ENCODE data around the gene AMIGO1. TPM values are rescaled to one million over a fixed set of nuclear protein-coding genes. Genes with fewer than 3 reads are reported as not detected.

The AMIGO1 gene
- polyA plus RNA-seq, 3 donors: 0.05 to 0.26 (median 0.07) TPM

DNA sequence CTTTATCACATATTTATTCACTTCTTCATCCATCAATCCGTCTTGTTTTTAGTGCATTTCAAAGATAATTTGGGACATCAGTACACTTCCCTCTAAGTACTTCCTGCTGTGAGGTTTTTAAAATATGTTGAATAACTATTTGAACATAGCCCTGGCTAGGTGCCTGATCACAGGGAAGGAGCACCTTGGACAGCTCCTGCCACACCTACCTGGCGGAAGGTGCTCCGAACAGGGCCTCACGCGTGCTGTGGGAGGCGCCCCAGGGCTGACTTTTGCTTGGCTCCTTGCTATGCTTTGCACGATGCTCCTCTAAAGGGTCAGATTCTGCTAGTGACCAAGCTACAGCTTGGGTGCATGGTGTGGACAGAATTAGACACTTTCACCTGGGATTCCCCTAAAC lies 30.7 kb downstream of the AMIGO1 start:
- Histone ChIP-seq H3K79me2 (ENCODE audit: insufficient read depth, low read length) (no peaks in the 10 kb centered on the region), H2AFZ (ENCODE audit: insufficient read depth, low read depth, low read length, poor library complexity, severe bottlenecking) (no peak overlapping the region), H4K20me1 (ENCODE audit: insufficient read depth, low read length) (no peaks in the 10 kb centered on the region), H3K4me1 (ENCODE audit: control insufficient read depth in 1 of 2, insufficient read depth in 2 of 2, low read length in 2 of 2) (peaks cover 20 to 22% of the 10 kb centered on the region in 2 donors), H3K9ac (ENCODE audit: insufficient read depth, low read length, poor library complexity, severe bottlenecking) (no peak overlapping the region), H3K9me3 (replicated peaks in 1 of 2; ENCODE audit: control insufficient read depth in 1 of 2, insufficient read depth in 1 of 2, low read length in 2 of 2) (no peaks in the 10 kb centered on the region), H3K27ac (ENCODE audit: low read depth in 1 of 2, low read length in 2 of 2) (no peak overlapping the region), H3K4me2 (replicated peaks; ENCODE audit: extremely low read depth, low read length, poor library complexity, severe bottlenecking) (no peak overlapping the region), H3K36me3 (replicated peaks in 1 of 2; ENCODE audit: control insufficient read depth in 1 of 2, insufficient read depth in 2 of 2, low read length in 2 of 2) (no peaks in the 10 kb centered on the region), H3K4me3 (replicated peaks in 1 of 3; ENCODE audit: low read depth in 2 of 3, low read length in 3 of 3) (no peak overlapping the region), H3K27me3 (ENCODE audit: control insufficient read depth in 2 of 2, insufficient read depth in 2 of 2, low read length in 2 of 2) (peaks cover 8 to 31% of the 10 kb centered on the region in 2 donors)
- H3K4me1 Mint-ChIP-seq: peaks cover 28% of the 10 kb centered on the region
- peak overlapping the region in 1 of 2 donors; percentile 39 for H3K4me3 Mint-ChIP-seq
- DNase-seq: no peak
- H3K27ac Mint-ChIP-seq: no peak overlapping the region
- H3K36me3 Mint-ChIP-seq: no peaks in the 10 kb centered on the region
- no peak for TF ChIP-seq CTCF (IDR thresholded peaks at IDR 0.05)
- no peaks in the 10 kb centered on the region for H3K9me3 Mint-ChIP-seq
- intact Hi-C loops (cut with micrococcal nuclease): no loop called here
- WGBS (ENCODE audit: insufficient coverage): 6% methylated on average over 6 of the region's 7 CpGs
- peaks cover 48 to 57% (median 51%) of the 10 kb centered on the region in 3 donors for H3K27me3 Mint-ChIP-seq (ENCODE audit: low read depth in 3 of 3)

DNA sequence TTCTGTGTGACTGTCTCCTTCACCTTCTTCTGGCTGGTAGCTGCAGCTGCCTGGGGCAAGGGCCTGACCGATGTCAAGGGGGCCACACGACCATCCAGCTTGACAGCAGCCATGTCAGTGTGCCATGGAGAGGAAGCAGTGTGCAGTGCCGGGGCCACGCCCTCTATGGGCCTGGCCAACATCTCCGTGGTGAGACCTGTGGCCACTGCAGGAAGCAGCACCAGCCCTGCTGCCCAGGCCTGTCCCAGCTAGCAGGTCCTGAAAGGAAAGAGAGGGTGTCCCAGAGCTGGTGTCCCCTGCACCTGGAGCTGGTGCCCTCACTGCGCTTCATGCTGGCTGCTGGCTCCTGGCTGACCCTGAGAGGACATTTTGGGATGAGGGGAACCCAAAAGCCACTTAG lies 31.7 kb downstream of the AMIGO1 start:
- 45% methylated on average over 5 of the region's 6 CpGs for WGBS (ENCODE audit: insufficient coverage)
- H3K9me3 ChIP-seq (replicated peaks in 1 of 2; ENCODE audit: control insufficient read depth in 1 of 2, insufficient read depth in 1 of 2, low read length in 2 of 2): no peaks in the 10 kb centered on the region
- H3K27ac ChIP-seq (ENCODE audit: low read depth in 1 of 2, low read length in 2 of 2): no peak overlapping the region
- H4K20me1 ChIP-seq (ENCODE audit: insufficient read depth, low read length): no peaks in the 10 kb centered on the region
- H2AFZ ChIP-seq (ENCODE audit: insufficient read depth, low read depth, low read length, poor library complexity, severe bottlenecking): peak overlapping the region; percentile 80
- no peak overlapping the region for H3K9ac ChIP-seq (ENCODE audit: insufficient read depth, low read length, poor library complexity, severe bottlenecking)
- H3K27me3 ChIP-seq (ENCODE audit: control insufficient read depth in 2 of 2, insufficient read depth in 2 of 2, low read length in 2 of 2): peaks cover 8 to 32% of the 10 kb centered on the region in 2 donors
- no peak for DNase-seq
- H3K79me2 ChIP-seq (ENCODE audit: insufficient read depth, low read length): no peaks in the 10 kb centered on the region
- peak overlapping the region in 1 of 2 donors; percentile 20 for H3K4me3 Mint-ChIP-seq
- H3K4me1 ChIP-seq (ENCODE audit: control insufficient read depth in 1 of 2, insufficient read depth in 2 of 2, low read length in 2 of 2): peaks cover 13 to 14% of the 10 kb centered on the region in 2 donors
- intact Hi-C loops (cut with micrococcal nuclease): no loop called here
- H3K27ac Mint-ChIP-seq: no peak overlapping the region
- H3K4me1 Mint-ChIP-seq: peaks cover 20% of the 10 kb centered on the region
- H3K36me3 ChIP-seq (replicated peaks in 1 of 2; ENCODE audit: control insufficient read depth in 1 of 2, insufficient read depth in 2 of 2, low read length in 2 of 2): no peaks in the 10 kb centered on the region
- H3K27me3 Mint-ChIP-seq (ENCODE audit: low read depth in 3 of 3): peaks cover 46 to 59% (median 48%) of the 10 kb centered on the region in 3 donors
- peak overlapping the region; percentile 30 for H3K4me2 ChIP-seq (replicated peaks; ENCODE audit: extremely low read depth, low read length, poor library complexity, severe bottlenecking)
- H3K9me3 Mint-ChIP-seq: no peaks in the 10 kb centered on the region
- H3K36me3 Mint-ChIP-seq: no peaks in the 10 kb centered on the region
- no peak for TF ChIP-seq CTCF (IDR thresholded peaks at IDR 0.05)
- peak overlapping the region in 1 of 3 experiments; percentile 32 for H3K4me3 ChIP-seq (replicated peaks in 1 of 3; ENCODE audit: low read depth in 2 of 3, low read length in 3 of 3)

Data from CD14-positive monocyte (primary cell).